ENCODE measurements around the gene CXCL5. TPM values are rescaled to one million over a fixed set of nuclear protein-coding genes. Genes with fewer than 3 reads are reported as not detected.

CXCL5 gene
- total and polyA plus RNA-seq, 2 donors from 2014 or later: 0.63 TPM; not detected in 1

DNA sequence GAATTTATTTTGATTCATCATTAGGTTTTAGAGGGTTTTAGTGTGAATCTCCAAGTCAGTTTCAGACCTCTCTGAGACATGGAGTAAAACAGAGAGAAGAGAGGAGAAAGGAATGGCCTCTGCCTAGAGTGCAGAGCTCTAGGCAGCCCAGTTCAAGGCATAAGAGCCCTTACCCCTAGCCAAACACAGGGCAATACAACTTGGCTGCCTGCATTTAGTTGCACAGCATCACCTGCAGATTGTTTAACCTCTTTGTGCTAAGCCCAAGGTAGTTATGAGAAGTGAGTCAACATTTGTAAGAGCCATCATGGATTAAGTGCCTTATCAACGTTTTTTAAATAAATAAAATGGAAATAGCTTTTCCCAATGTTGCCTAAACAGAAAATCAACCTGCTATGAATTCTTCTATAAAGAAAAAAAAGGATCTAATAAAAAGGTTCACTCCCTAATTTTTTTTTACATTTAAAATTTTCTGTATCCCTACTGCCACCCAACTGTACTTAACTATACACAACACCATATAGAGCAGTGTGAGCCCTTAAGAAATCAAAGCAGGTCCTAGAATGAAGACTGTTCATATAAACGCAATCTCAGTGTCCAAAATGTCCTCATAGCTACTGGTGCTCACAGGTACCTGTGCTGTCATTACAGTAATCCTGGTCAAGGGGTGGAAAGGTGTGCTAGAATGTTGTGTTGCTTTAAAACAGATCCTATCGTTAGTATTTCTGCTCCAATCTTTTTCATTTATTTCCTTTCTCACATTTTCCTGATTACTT, 52.6 kb downstream of the CXCL5 start:
- intact Hi-C loops (cut with DNase I): no loop called here
- DNase-seq (no peak), FAIRE-seq (no peak)
- no peaks in the 10 kb centered on the region for H3K36me3 ChIP-seq (ENCODE audit: control insufficient read depth in 2 of 3, insufficient read depth in 3 of 3, low read length in 3 of 3)
- no peaks in the 10 kb centered on the region for H3K27me3 ChIP-seq (ENCODE audit: control insufficient read depth, insufficient read depth, low read length)
- H3K27ac ChIP-seq (ENCODE audit: low read depth in 2 of 2, low read length in 2 of 2): no peak overlapping the region
- TF ChIP-seq, protein P1, sequence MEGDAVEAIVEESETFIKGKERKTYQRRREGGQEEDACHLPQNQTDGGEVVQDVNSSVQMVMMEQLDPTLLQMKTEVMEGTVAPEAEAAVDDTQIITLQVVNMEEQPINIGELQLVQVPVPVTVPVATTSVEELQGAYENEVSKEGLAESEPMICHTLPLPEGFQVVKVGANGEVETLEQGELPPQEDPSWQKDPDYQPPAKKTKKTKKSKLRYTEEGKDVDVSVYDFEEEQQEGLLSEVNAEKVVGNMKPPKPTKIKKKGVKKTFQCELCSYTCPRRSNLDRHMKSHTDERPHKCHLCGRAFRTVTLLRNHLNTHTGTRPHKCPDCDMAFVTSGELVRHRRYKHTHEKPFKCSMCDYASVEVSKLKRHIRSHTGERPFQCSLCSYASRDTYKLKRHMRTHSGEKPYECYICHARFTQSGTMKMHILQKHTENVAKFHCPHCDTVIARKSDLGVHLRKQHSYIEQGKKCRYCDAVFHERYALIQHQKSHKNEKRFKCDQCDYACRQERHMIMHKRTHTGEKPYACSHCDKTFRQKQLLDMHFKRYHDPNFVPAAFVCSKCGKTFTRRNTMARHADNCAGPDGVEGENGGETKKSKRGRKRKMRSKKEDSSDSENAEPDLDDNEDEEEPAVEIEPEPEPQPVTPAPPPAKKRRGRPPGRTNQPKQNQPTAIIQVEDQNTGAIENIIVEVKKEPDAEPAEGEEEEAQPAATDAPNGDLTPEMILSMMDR (IDR thresholded peaks at IDR 0.05; ENCODE audit: borderline replicate concordance, extremely low read depth, insufficient read depth): no peak
- no peaks in the 10 kb centered on the region for H3K9me3 ChIP-seq (ENCODE audit: control insufficient read depth in 2 of 3, insufficient read depth in 1 of 3, low read length in 3 of 3)
- H3K4me1 ChIP-seq (ENCODE audit: control insufficient read depth in 2 of 3, insufficient read depth in 2 of 3, low read depth in 1 of 3, low read length in 3 of 3): peaks cover 0 to 2% (median 0%) of the 10 kb centered on the region in 3 donors
- H3K9ac ChIP-seq (ENCODE audit: low read length in 3 of 3): no peak overlapping the region
- no peak overlapping the region for H3K4me3 ChIP-seq (ENCODE audit: low read length in 3 of 3)

Other genes starting within 250 kb of the CXCL5 start
- 8.2 TPM for gene CXCL6, start 162.0 kb downstream of the CXCL5 start, total RNA-seq
- gene CXCL6, start 162.0 kb downstream of the CXCL5 start, polyA plus RNA-seq (ENCODE audit: insufficient read depth, low read depth, low replicate concordance): 1.1 TPM
- 1.0 TPM for gene PF4V1, start 145.4 kb downstream of the CXCL5 start, total RNA-seq
- gene PF4V1, start 145.4 kb downstream of the CXCL5 start, polyA plus RNA-seq (ENCODE audit: insufficient read depth, low read depth, low replicate concordance): not detected
- 29.7 TPM for gene CXCL1, start 129.3 kb downstream of the CXCL5 start, total RNA-seq
- gene CXCL1, start 129.3 kb downstream of the CXCL5 start, polyA plus RNA-seq (ENCODE audit: insufficient read depth, low read depth, low replicate concordance): 6.4 TPM
- not detected for gene PF4, start 16.6 kb downstream of the CXCL5 start, total RNA-seq
- gene PF4, start 16.6 kb downstream of the CXCL5 start, polyA plus RNA-seq (ENCODE audit: insufficient read depth, low read depth, low replicate concordance): 0.80 TPM
- gene PPBP, start 10.5 kb downstream of the CXCL5 start, total RNA-seq: not detected
- gene PPBP, start 10.5 kb downstream of the CXCL5 start, polyA plus RNA-seq (ENCODE audit: insufficient read depth, low read depth, low replicate concordance): 1.5 TPM
- 2.8 TPM for gene CXCL3, start 40.0 kb upstream of the CXCL5 start, total RNA-seq
- gene CXCL3, start 40.0 kb upstream of the CXCL5 start, polyA plus RNA-seq (ENCODE audit: insufficient read depth, low read depth, low replicate concordance): 0.97 TPM
- 17.8 TPM for gene CXCL2, start 100.5 kb upstream of the CXCL5 start, total RNA-seq
- gene CXCL2, start 100.5 kb upstream of the CXCL5 start, polyA plus RNA-seq (ENCODE audit: insufficient read depth, low read depth, low replicate concordance): 16.9 TPM
- gene MTHFD2L, start 159.4 kb upstream of the CXCL5 start, total RNA-seq: 16.3 TPM
- 12.3 TPM for gene MTHFD2L, start 159.4 kb upstream of the CXCL5 start, polyA plus RNA-seq (ENCODE audit: insufficient read depth, low read depth, low replicate concordance)